Measurements from ENCODE around the gene MARCHF9.

Gene MARCHF9

GRCh38 chr12:57756406-57757341, 1.8 kb downstream of the MARCHF9 start:
- Histone ChIP-seq H3K27me3 (replicated peaks in 2 of 5; ENCODE audit: control insufficient read depth in 4 of 5, insufficient read depth in 5 of 5, low read length in 4 of 5) (peaks cover 0 to 5% (median 0%) of the 10 kb centered on the region in 5 experiments), H3K4me3 (ENCODE audit: control insufficient read depth in 1 of 7, extremely low read depth in 1 of 7, insufficient read depth in 4 of 7, low read depth in 2 of 7, low read length in 6 of 7) (peak overlapping the region in 6 of 7 experiments; percentile 59 to 83 (median 71)), H3K36me3 (ENCODE audit: control insufficient read depth in 4 of 4, insufficient read depth in 4 of 4, low read length in 3 of 4) (peaks cover 0 to 16% (median 7%) of the 10 kb centered on the region in 4 experiments), H3K9me3 (ENCODE audit: control extremely low read depth in 1 of 5, control insufficient read depth in 4 of 5, insufficient read depth in 2 of 5, low read depth in 1 of 5, low read length in 4 of 5) (no peaks in the 10 kb centered on the region), H3K27ac (ENCODE audit: insufficient read depth in 1 of 2, low read depth in 1 of 2, low read length in 2 of 2, poor library complexity in 1 of 2, severe bottlenecking in 2 of 2) (no peak overlapping the region), H3K4me1 (ENCODE audit: control extremely low read depth in 1 of 4, control insufficient read depth in 4 of 4, insufficient read depth in 4 of 4, low read length in 3 of 4) (peaks cover 13 to 39% (median 36%) of the 10 kb centered on the region in 4 experiments)
- peak; percentile 69 to 81 (median 77) for DNase-seq
- POLR2A ChIA-PET: interaction anchor here (0.9 to 1.0 kb wide), 3 partner anchors 15 to 78 kb away, joined by 3 read pairs; partner anchors contain the start of genes EEF1AKMT3 and METTL1
- 32% methylated on average over 16 of the region's 22 CpGs for WGBS (ENCODE audit: insufficient coverage)
- CTCF ChIA-PET: interaction anchor here (0.7 to 3.0 kb wide), 24 partner anchors 9 to 271 kb away, joined by 3 to 43 read pairs (median 4); partner anchors contain the start of genes CYP27B1, TSFM and TSPAN31

- WGBS (ENCODE audit: insufficient coverage): 97% methylated on average over 3 of the region's 4 CpGs
Observed at GRCh38 chr12:57757771-57758170, 2.9 kb downstream of the MARCHF9 start.

GRCh38 chr12:57758552-57759359, 3.9 kb downstream of the MARCHF9 start:
- POLR2A ChIA-PET: interaction anchor here (1.3 kb wide), 1 partner anchor 14 kb away, joined by 3 read pairs; the partner anchor contains the start of gene TSPAN31
- Histone ChIP-seq H3K9me3 (ENCODE audit: control extremely low read depth in 1 of 5, control insufficient read depth in 4 of 5, insufficient read depth in 2 of 5, low read depth in 1 of 5, low read length in 4 of 5) (no peaks in the 10 kb centered on the region), H3K27ac (ENCODE audit: insufficient read depth in 1 of 2, low read depth in 1 of 2, low read length in 2 of 2, poor library complexity in 1 of 2, severe bottlenecking in 2 of 2) (no peak overlapping the region), H3K4me1 (ENCODE audit: control extremely low read depth in 1 of 4, control insufficient read depth in 4 of 4, insufficient read depth in 4 of 4, low read length in 3 of 4) (peaks cover 8 to 24% (median 24%) of the 10 kb centered on the region in 4 experiments), H3K36me3 (ENCODE audit: control insufficient read depth in 4 of 4, insufficient read depth in 4 of 4, low read length in 3 of 4) (peaks cover 0 to 16% (median 7%) of the 10 kb centered on the region in 4 experiments), H3K4me3 (ENCODE audit: control insufficient read depth in 1 of 7, extremely low read depth in 1 of 7, insufficient read depth in 4 of 7, low read depth in 2 of 7, low read length in 6 of 7) (no peak overlapping the region), H3K27me3 (replicated peaks in 2 of 5; ENCODE audit: control insufficient read depth in 4 of 5, insufficient read depth in 5 of 5, low read length in 4 of 5) (peaks cover 0 to 12% (median 8%) of the 10 kb centered on the region in 5 experiments)
- DNase-seq: no peak
- WGBS (ENCODE audit: insufficient coverage): 95% methylated on average over 13 of the region's 25 CpGs
- CTCF ChIA-PET: interaction anchor here (1.0 to 7.4 kb wide), 13 partner anchors 9 to 146 kb away, joined by 3 to 74 read pairs (median 5); partner anchors contain the start of genes CTDSP2, CYP27B1, EEF1AKMT3 and METTL1

More at GRCh38 chr12:57757771-57758170, 2.9 kb downstream of the MARCHF9 start:
- Histone ChIP-seq H3K9me3 (ENCODE audit: control extremely low read depth in 1 of 5, control insufficient read depth in 4 of 5, insufficient read depth in 2 of 5, low read depth in 1 of 5, low read length in 4 of 5) (no peaks in the 10 kb centered on the region), H3K27ac (ENCODE audit: insufficient read depth in 1 of 2, low read depth in 1 of 2, low read length in 2 of 2, poor library complexity in 1 of 2, severe bottlenecking in 2 of 2) (no peak overlapping the region), H3K36me3 (ENCODE audit: control insufficient read depth in 4 of 4, insufficient read depth in 4 of 4, low read length in 3 of 4) (peaks cover 0 to 16% (median 7%) of the 10 kb centered on the region in 4 experiments), H3K4me3 (ENCODE audit: control insufficient read depth in 1 of 7, extremely low read depth in 1 of 7, insufficient read depth in 4 of 7, low read depth in 2 of 7, low read length in 6 of 7) (no peak overlapping the region), H3K4me1 (ENCODE audit: control extremely low read depth in 1 of 4, control insufficient read depth in 4 of 4, insufficient read depth in 4 of 4, low read length in 3 of 4) (peaks cover 10 to 34% (median 30%) of the 10 kb centered on the region in 4 experiments), H3K27me3 (replicated peaks in 2 of 5; ENCODE audit: control insufficient read depth in 4 of 5, insufficient read depth in 5 of 5, low read length in 4 of 5) (peaks cover 0 to 5% (median 0%) of the 10 kb centered on the region in 5 experiments)
- ChIA-PET CTCF (interaction anchor here (1.4 to 3.0 kb wide), 4 partner anchors 8 to 27 kb away, joined by 4 to 43 read pairs (median 10); partner anchors contain the start of gene CYP27B1), POLR2A (no interaction called here)
- no peak for DNase-seq

- peaks cover 0 to 19% (median 10%) of the 10 kb centered on the region in 5 experiments for H3K27me3 ChIP-seq (replicated peaks in 2 of 5; ENCODE audit: control insufficient read depth in 4 of 5, insufficient read depth in 5 of 5, low read length in 4 of 5)
- POLR2A ChIA-PET: interaction anchor here (1.3 kb wide), 1 partner anchor 15 kb away, joined by 3 read pairs; the partner anchor contains the start of gene TSPAN31
- no peak overlapping the region for H3K27ac ChIP-seq (ENCODE audit: insufficient read depth in 1 of 2, low read depth in 1 of 2, low read length in 2 of 2, poor library complexity in 1 of 2, severe bottlenecking in 2 of 2)
- 45% methylated on average over 3 of the region's 3 CpGs for WGBS (ENCODE audit: insufficient coverage)
- CTCF ChIA-PET: interaction anchor here (0.7 to 7.4 kb wide), 16 partner anchors 9 to 145 kb away, joined by 3 to 74 read pairs (median 4); partner anchors contain the start of genes CTDSP2, CYP27B1, EEF1AKMT3 and METTL1
- peaks cover 0 to 16% (median 7%) of the 10 kb centered on the region in 4 experiments for H3K36me3 ChIP-seq (ENCODE audit: control insufficient read depth in 4 of 4, insufficient read depth in 4 of 4, low read length in 3 of 4)
- no peaks in the 10 kb centered on the region for H3K9me3 ChIP-seq (ENCODE audit: control extremely low read depth in 1 of 5, control insufficient read depth in 4 of 5, insufficient read depth in 2 of 5, low read depth in 1 of 5, low read length in 4 of 5)
- H3K4me1 ChIP-seq (ENCODE audit: control extremely low read depth in 1 of 4, control insufficient read depth in 4 of 4, insufficient read depth in 4 of 4, low read length in 3 of 4): peaks cover 4 to 19% (median 18%) of the 10 kb centered on the region in 4 experiments
- no peak overlapping the region for H3K4me3 ChIP-seq (ENCODE audit: control insufficient read depth in 1 of 7, extremely low read depth in 1 of 7, insufficient read depth in 4 of 7, low read depth in 2 of 7, low read length in 6 of 7)
- peak in 2 of 3 donors; percentile 67 to 69 for DNase-seq
Observed at GRCh38 chr12:57759360-57759980, 4.6 kb downstream of the MARCHF9 start.

- H3K27ac ChIP-seq (ENCODE audit: insufficient read depth in 1 of 2, low read depth in 1 of 2, low read length in 2 of 2, poor library complexity in 1 of 2, severe bottlenecking in 2 of 2): no peak overlapping the region
- peaks cover 0 to 16% (median 7%) of the 10 kb centered on the region in 4 experiments for H3K36me3 ChIP-seq (ENCODE audit: control insufficient read depth in 4 of 4, insufficient read depth in 4 of 4, low read length in 3 of 4)
- H3K9me3 ChIP-seq (ENCODE audit: control extremely low read depth in 1 of 5, control insufficient read depth in 4 of 5, insufficient read depth in 2 of 5, low read depth in 1 of 5, low read length in 4 of 5): no peaks in the 10 kb centered on the region
- peaks cover 4 to 27% (median 25%) of the 10 kb centered on the region in 4 experiments for H3K4me1 ChIP-seq (ENCODE audit: control extremely low read depth in 1 of 4, control insufficient read depth in 4 of 4, insufficient read depth in 4 of 4, low read length in 3 of 4)
- DNase-seq: no peak
- ChIA-PET CTCF (interaction anchor here (1.2 to 7.4 kb wide), 8 partner anchors 8 to 134 kb away, joined by 3 to 74 read pairs (median 10); partner anchors contain the start of genes CYP27B1, EEF1AKMT3, METTL1 and TSPAN31), POLR2A (interaction anchor here (1.0 kb wide), 1 partner anchor 11 kb away, joined by 3 read pairs; no protein-coding TSS in a partner anchor)
- no peak overlapping the region for H3K4me3 ChIP-seq (ENCODE audit: control insufficient read depth in 1 of 7, extremely low read depth in 1 of 7, insufficient read depth in 4 of 7, low read depth in 2 of 7, low read length in 6 of 7)
- 100% methylated on average over 2 of the region's 3 CpGs for WGBS (ENCODE audit: insufficient coverage)
- peaks cover 0 to 29% (median 13%) of the 10 kb centered on the region in 5 experiments for H3K27me3 ChIP-seq (replicated peaks in 2 of 5; ENCODE audit: control insufficient read depth in 4 of 5, insufficient read depth in 5 of 5, low read length in 4 of 5)
Observed at GRCh38 chr12:57760347-57760982, 5.6 kb downstream of the MARCHF9 start.

All from common myeloid progenitor, CD34-positive (primary cell).